ENCODE measurements around the gene SLC44A1.

The SLC44A1 gene

DNA sequence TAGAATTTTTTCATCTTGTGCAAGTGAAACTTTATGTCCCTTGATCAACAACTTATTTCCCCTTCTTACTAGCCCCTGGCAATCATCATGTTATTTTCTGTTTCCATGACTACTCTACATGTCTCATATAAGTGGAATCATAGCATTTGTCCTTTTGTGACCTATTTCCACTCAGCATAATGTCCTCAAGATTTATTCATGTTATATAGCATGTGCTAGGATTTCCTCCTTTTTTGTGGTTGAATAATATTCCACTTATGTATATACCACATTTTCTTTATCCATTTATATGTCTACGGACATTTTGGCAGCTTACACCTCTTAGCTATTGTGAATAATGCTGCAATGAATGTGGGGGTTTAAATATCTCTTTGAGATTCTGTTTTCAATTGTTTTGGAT lies 224.4 kb downstream of the SLC44A1 start:
- H3K27me3 ChIP-seq (ENCODE audit: insufficient read depth, low read depth): no peaks in the 10 kb centered on the region
- TF ChIP-seq, protein P1, sequence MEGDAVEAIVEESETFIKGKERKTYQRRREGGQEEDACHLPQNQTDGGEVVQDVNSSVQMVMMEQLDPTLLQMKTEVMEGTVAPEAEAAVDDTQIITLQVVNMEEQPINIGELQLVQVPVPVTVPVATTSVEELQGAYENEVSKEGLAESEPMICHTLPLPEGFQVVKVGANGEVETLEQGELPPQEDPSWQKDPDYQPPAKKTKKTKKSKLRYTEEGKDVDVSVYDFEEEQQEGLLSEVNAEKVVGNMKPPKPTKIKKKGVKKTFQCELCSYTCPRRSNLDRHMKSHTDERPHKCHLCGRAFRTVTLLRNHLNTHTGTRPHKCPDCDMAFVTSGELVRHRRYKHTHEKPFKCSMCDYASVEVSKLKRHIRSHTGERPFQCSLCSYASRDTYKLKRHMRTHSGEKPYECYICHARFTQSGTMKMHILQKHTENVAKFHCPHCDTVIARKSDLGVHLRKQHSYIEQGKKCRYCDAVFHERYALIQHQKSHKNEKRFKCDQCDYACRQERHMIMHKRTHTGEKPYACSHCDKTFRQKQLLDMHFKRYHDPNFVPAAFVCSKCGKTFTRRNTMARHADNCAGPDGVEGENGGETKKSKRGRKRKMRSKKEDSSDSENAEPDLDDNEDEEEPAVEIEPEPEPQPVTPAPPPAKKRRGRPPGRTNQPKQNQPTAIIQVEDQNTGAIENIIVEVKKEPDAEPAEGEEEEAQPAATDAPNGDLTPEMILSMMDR (conservative IDR thresholded peaks at IDR 0.05; ENCODE audit: low read depth, low read length): no peak
- no peaks in the 10 kb centered on the region for H3K79me2 ChIP-seq (ENCODE audit: insufficient read depth, low read depth)
- no peaks in the 10 kb centered on the region for H3K36me3 ChIP-seq (ENCODE audit: insufficient read depth)
- no peaks in the 10 kb centered on the region for H3K4me1 ChIP-seq (ENCODE audit: low read depth, poor library complexity, severe bottlenecking)
- H3K27ac ChIP-seq: no peak overlapping the region
- no peak overlapping the region for H3K4me2 ChIP-seq
- H4K20me1 ChIP-seq (ENCODE audit: insufficient read depth): no peaks in the 10 kb centered on the region
- H2AFZ ChIP-seq (ENCODE audit: low read depth): no peak overlapping the region
- H3K9ac ChIP-seq: no peak overlapping the region
- no peak overlapping the region for H3K4me3 ChIP-seq (IDR thresholded peaks at IDR 0.05; ENCODE audit: insufficient read depth, low read depth, low read length)

DNA sequence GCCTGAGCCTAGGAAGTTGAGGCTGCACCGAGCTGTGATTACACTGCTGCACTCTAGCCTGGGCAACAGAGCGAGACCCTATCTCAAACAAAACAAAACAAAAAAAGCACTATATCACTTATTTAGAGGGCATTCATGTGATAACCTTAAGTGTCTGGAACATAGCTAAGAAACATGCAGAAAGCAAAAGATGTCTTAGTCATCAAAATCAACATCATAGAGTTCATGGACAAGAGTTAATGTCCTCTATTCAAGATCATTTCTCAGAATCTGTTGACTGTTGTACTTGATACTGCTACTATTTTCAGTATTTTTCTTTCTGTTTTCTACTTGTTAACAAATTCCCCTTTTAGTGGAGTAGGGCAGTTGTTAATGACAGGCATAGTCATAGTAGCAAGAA lies 228.8 kb downstream of the SLC44A1 start:
- TF ChIP-seq, protein P1 (conservative IDR thresholded peaks at IDR 0.05; ENCODE audit: low read depth, low read length): no peak

DNA sequence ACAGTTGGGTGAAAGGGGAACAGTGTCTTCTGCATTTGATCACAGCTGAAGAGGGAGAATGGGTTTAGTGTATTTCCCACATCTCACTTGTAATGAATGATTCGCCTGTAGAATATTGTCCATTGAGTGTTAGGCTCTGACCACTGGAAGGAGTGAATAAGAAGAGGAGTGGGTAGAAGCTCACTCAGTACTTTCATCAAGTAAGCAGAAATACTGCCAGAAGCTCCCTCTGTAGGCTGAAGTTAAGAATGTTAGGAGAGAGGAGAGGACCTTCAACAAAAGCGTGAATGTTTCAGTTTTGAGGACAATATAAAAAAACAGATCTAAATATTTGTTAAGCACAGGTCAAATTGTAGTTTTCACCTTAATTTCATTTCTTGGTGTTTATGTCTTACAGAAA lies 230.9 kb downstream of the SLC44A1 start:
- no peak overlapping the region for H3K4me3 ChIP-seq (IDR thresholded peaks at IDR 0.05; ENCODE audit: insufficient read depth, low read depth, low read length)
- TF ChIP-seq, protein P1 (conservative IDR thresholded peaks at IDR 0.05; ENCODE audit: low read depth, low read length): 0 out of 2 replicates have a peak, but pooled peaks have one; percentile 18
- no peaks in the 10 kb centered on the region for H4K20me1 ChIP-seq (ENCODE audit: insufficient read depth)
- no peak overlapping the region for H2AFZ ChIP-seq (ENCODE audit: low read depth)
- no peaks in the 10 kb centered on the region for H3K79me2 ChIP-seq (ENCODE audit: insufficient read depth, low read depth)
- H3K36me3 ChIP-seq (ENCODE audit: insufficient read depth): no peaks in the 10 kb centered on the region
- H3K27ac ChIP-seq: no peak overlapping the region
- H3K27me3 ChIP-seq (ENCODE audit: insufficient read depth, low read depth): no peaks in the 10 kb centered on the region
- no peak overlapping the region for H3K4me2 ChIP-seq
- no peak overlapping the region for H3K9ac ChIP-seq
- no peaks in the 10 kb centered on the region for H3K4me1 ChIP-seq (ENCODE audit: low read depth, poor library complexity, severe bottlenecking)

More for the DNA sequence above, 228.8 kb downstream of the SLC44A1 start:
- H2AFZ ChIP-seq (ENCODE audit: low read depth): no peak overlapping the region
- no peaks in the 10 kb centered on the region for H3K27me3 ChIP-seq (ENCODE audit: insufficient read depth, low read depth)
- H3K4me2 ChIP-seq: no peak overlapping the region
- H3K36me3 ChIP-seq (ENCODE audit: insufficient read depth): no peaks in the 10 kb centered on the region
- no peaks in the 10 kb centered on the region for H3K4me1 ChIP-seq (ENCODE audit: low read depth, poor library complexity, severe bottlenecking)
- H3K4me3 ChIP-seq (IDR thresholded peaks at IDR 0.05; ENCODE audit: insufficient read depth, low read depth, low read length): no peak overlapping the region
- H4K20me1 ChIP-seq (ENCODE audit: insufficient read depth): no peaks in the 10 kb centered on the region
- no peaks in the 10 kb centered on the region for H3K79me2 ChIP-seq (ENCODE audit: insufficient read depth, low read depth)
- no peak overlapping the region for H3K9ac ChIP-seq
- no peak overlapping the region for H3K27ac ChIP-seq

GRCh38 chr9:105479846-105480245 lies 235.4 kb downstream of the SLC44A1 start:
- Histone ChIP-seq H3K4me3 (IDR thresholded peaks at IDR 0.05; ENCODE audit: insufficient read depth, low read depth, low read length) (no peak overlapping the region), H3K36me3 (ENCODE audit: insufficient read depth) (no peaks in the 10 kb centered on the region), H3K27ac (no peak overlapping the region), H4K20me1 (ENCODE audit: insufficient read depth) (no peaks in the 10 kb centered on the region), H2AFZ (ENCODE audit: low read depth) (no peak overlapping the region), H3K27me3 (ENCODE audit: insufficient read depth, low read depth) (no peaks in the 10 kb centered on the region), H3K4me1 (ENCODE audit: low read depth, poor library complexity, severe bottlenecking) (no peaks in the 10 kb centered on the region), H3K79me2 (ENCODE audit: insufficient read depth, low read depth) (no peaks in the 10 kb centered on the region), H3K9ac (no peak overlapping the region), H3K4me2 (no peak overlapping the region)
- TF ChIP-seq, protein P1 (conservative IDR thresholded peaks at IDR 0.05; ENCODE audit: low read depth, low read length): no peak
